T follicular helper cell (primary cell): Measurements from ENCODE around the gene MCUB.
A peak's percentile ranks its signal among the peaks of the same experiment; 100 is the strongest.

Experiments
- DNase-seq: peaks from one replicate; pipeline ENCODE4 v3.0.0-alpha.2; 2020; ENCODE audit warnings: low read depth

The MCUB gene

DNA sequence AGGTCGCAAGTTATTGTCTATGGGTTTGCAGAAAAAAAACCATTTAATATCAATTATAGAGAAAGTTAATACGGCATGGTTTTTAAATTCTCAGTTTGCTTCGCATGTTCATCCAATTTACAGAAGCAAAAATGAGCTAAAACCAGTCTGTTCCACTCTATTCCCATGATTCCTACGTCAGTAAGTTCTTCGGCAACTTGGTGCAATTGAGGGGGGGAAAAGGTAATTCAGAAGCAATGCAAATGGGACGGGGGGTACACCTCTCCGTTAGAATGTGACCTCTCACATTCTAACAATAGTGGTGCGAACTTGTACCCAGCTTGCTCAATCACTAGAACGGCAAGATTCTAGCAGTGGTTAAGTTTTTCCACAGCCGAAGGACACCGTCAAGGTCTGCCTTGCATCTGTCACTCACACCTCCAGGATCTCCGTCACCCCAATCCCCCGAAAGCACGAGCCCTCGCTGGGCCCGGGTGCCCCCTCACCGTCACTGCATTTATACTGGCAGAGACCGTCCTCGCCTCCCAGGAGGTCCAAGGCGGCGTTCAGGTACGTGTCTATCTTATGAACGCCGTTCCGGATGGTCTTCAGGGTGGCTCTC, 169.2 kb downstream of the MCUB start:
- no peak for DNase-seq

GRCh38 chr4:109729718-109730618, 169.9 kb downstream of the MCUB start, which contains the start of gene PLA2G12A:
Gene PLA2G12A (minus strand): TSS chr4:109730070. CDS start chr4:109729809, 261 bp downstream.
- peak; percentile 76 for DNase-seq

DNA sequence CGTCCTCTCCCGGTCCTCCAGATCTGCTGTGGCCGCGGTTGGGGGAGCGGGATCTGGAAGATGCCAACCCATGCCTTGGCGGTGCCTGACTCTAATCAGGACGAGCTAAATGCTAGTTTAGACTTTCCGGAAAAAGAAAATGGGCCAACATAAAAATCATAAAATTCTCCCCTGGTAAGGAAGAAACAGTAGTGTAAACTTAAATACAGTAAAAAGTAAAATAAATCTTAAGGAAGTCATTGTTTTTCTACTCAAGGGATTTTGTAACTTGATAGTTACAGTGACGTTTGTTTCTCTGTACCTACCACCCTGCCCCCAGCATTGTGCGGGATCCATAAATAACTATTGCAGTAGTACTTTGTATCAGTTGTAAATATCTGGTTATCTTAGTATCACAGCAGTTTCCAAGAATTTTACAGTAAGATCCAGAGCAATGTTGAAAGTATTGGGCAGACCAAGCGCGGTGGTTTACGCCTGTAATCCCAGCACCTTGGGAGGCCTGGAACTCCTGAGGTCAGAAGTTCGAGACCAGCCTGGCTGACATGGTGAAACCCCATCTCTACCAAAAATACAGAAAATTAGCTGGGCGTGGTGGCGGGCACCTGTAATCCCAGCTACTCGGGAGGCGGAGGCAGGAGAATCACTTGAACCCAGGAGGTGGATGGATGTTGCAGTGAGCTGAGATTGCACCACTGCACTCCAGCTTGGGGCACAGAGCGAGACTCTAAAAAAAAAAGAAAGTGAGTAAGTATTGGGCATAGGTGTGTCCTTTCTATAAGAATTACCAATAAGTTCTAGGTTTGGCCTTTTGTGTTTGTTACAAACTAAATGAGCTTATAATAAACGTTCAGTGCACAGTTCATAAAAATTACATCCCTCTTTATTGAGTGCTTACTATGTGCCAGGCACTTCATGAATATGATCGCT, 170.8 kb downstream of the MCUB start:
- DNase-seq, result no peak

- no peak for DNase-seq
These were observed 173.7 kb downstream of the MCUB start for GRCh38 chr4:109733728-109734127.

DNA sequence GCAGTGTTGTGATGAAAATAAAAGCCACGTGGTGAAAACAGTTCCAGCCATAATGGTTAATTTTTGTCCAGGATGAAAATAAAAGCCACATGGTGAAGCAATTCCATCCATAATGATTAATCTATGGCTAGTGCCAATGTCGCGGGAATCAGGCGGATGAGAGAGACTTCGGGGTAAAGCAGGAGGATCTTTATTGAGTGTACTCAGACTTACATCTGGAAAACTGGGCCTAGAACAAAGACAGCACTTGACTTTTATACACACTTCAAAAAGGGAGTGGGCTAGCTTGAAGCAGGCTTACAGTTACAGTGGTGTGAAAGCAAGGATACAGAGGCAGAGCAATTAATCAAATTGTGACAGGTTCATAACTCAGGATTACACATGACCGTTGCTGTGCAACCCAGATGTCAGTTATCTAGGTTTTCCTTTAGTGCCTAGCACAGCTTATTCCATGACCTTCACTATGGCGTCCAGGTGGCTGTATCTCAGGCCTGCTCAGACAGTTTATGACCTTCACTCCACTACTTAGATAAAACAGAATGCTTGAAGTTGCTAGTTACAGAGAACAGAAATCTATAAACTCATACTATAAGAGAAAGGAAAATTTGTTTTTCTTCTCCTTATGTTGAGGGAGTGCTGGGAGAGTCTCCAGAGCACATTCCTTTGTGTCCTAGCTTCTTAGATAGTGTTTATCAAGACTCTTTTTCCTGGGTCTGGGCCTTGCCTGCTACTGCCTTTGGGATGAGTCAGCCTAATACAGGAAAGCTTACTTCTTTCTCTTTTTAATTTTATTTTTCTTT, 175.7 kb downstream of the MCUB start:
- DNase-seq, result no peak
